Panc1 (cell line): ENCODE data around the gene ZIC2. TPM values are rescaled to one million over a fixed set of nuclear protein-coding genes. Genes with fewer than 3 reads are reported as not detected.

Experiments
- ATAC-seq: fragments of 200-7000 bp; cut with Tn5 transposase; 2 replicates; pipeline ENCODE4 v1.9.1; 2020; ENCODE audit warnings: mild to moderate bottlenecking, moderate library complexity
- BruUV-seq: library from RNA; stranded (reverse); fragments of 400-500 nt; replicated peaks from 2 replicates; lab custom pipeline; 2021; lab: Mats Ljungman, UMichigan
- CTCF ChIA-PET: fragments of 300-600 bp; sonication (Branson Sonifier 250); formaldehyde crosslinking; loops from one replicate; lab custom pipeline; 2022; ENCODE audit warnings: antibody characterized with exemption; lab: Charles Lee
- POLR2A ChIA-PET: fragments of 300-600 bp; sonication (Branson Sonifier 250); formaldehyde crosslinking; loops from one replicate; lab custom pipeline; 2022; ENCODE audit warnings: antibody characterized with exemption; lab: Charles Lee
- DNase-seq: peaks from one replicate; pipeline ENCODE4 v3.0.0-alpha.2; 2010; ENCODE audit warnings: low read depth, low spot score
- H3K27ac ChIP-seq: 2 replicates; pipeline ENCODE4 v1.5.1; 2011; ENCODE audit warnings: mild to moderate bottlenecking, low read length, inconsistent platforms
- H3K27me3 ChIP-seq: fragments of 200-500 bp; sonication (Bioruptor generic); 2 replicates; pipeline ENCODE4 v1.6.0; 2014; ENCODE audit warnings: low read length, inconsistent platforms; ENCODE audit not compliant: control insufficient read depth, insufficient read depth
- H3K36me3 ChIP-seq: fragments of 200-500 bp; sonication (Bioruptor generic); 2 replicates; pipeline ENCODE4 v1.5.1; 2014; ENCODE audit warnings: inconsistent platforms, mild to moderate bottlenecking, low read length, moderate library complexity; ENCODE audit not compliant: control insufficient read depth, insufficient read depth
- H3K4me1 ChIP-seq: 2 replicates; pipeline ENCODE4 v1.5.1; 2011; ENCODE audit warnings: inconsistent platforms, mild to moderate bottlenecking, low read length, moderate library complexity; ENCODE audit not compliant: control insufficient read depth, insufficient read depth
- H3K4me3 ChIP-seq, 2 experiments: 2 replicates each; pipeline ENCODE4 v1.5.1; 2011 to 2012; ENCODE audit warnings: low read depth in 2 of 2, low read length in 2 of 2, mild to moderate bottlenecking in 2 of 2, inconsistent platforms in 1 of 2, moderate library complexity in 1 of 2
- H3K9me3 ChIP-seq: fragments of 200-500 bp; sonication (Bioruptor generic); 2 replicates; pipeline ENCODE4 v1.5.1; 2014; ENCODE audit warnings: low read depth, mild to moderate bottlenecking, inconsistent platforms, low read length, moderate library complexity; ENCODE audit not compliant: control insufficient read depth, insufficient read depth
- CTCF ChIP-seq: fragments of 450-650 bp; IDR thresholded peaks from 2 replicates; pipeline ENCODE4 v1.5.1; 2017; ENCODE audit warnings: mild to moderate bottlenecking
- POLR2AphosphoS5 ChIP-seq: IDR thresholded peaks from 2 replicates; pipeline ENCODE4 v1.6.1; 2012; ENCODE audit warnings: mild to moderate bottlenecking, low read depth, low read length, moderate library complexity
- REST ChIP-seq, 2 experiments: IDR thresholded peaks; 2 replicates each; pipeline ENCODE4 v1.6.1; 2011 to 2012; ENCODE audit warnings: low read depth in 2 of 2, control low read depth in 1 of 2, low read length in 1 of 2, mild to moderate bottlenecking in 1 of 2, moderate library complexity in 1 of 2; ENCODE audit not compliant: insufficient read depth in 1 of 2
- SIN3A ChIP-seq: IDR thresholded peaks from 2 replicates; pipeline ENCODE4 v1.6.1; 2012; ENCODE audit warnings: low read depth, mild to moderate bottlenecking, low read length, moderate library complexity, borderline replicate concordance; ENCODE audit not compliant: insufficient read depth
- TCF7L2 ChIP-seq: IDR thresholded peaks from 2 replicates; pipeline ENCODE4 v1.6.1; 2011; ENCODE audit warnings: mild to moderate bottlenecking, low read depth, low read length, inconsistent platforms
- in situ Hi-C: cut with HindIII; loops from 2 replicates; pipeline ENCODE4 v1.10.0; 2016; ENCODE audit warnings: low sequenced_read_pairs, low pct_unique_long_range_greater_than_20kb
- intact Hi-C: fragments of 100-400 bp; cut with micrococcal nuclease; formaldehyde crosslinking; loops from one replicate; pipeline ENCODE4 v1.10.0; 2022; ENCODE audit not compliant: unreplicated experiment
- total RNA-seq: library from RNA; stranded (reverse); gene quantifications from one replicate; pipeline ENCODE4 v1.2.1, GENCODE V29; 2021; ENCODE audit not compliant: unreplicated experiment

Gene ZIC2
- total RNA-seq, 1 experiment from 2014 or later: 54.5 TPM

- intact Hi-C loops (no loop called here), in situ Hi-C loops (no loop called here)
- BruUV-seq: no TSS peak
- H3K27me3 ChIP-seq: no peaks in the 10 kb centered on the region
- H3K27ac ChIP-seq: no peak overlapping the region
- H3K9me3 ChIP-seq: no peaks in the 10 kb centered on the region
- POLR2A ChIA-PET: no interaction called here
- DNase-seq (no peak), ATAC-seq (no peak)
- TF ChIP-seq CTCF (no peak), POLR2AphosphoS5 (no peak), SIN3A (no peak), TCF7L2 (no peak), REST (IDR thresholded peaks at IDR 0.05; ENCODE audit: insufficient read depth in 1 of 2, low read depth in 2 of 2, low read length in 1 of 2) (no peak)
- CTCF ChIA-PET: no interaction called here
- no peak overlapping the region for H3K4me3 ChIP-seq
- H3K4me1 ChIP-seq: no peaks in the 10 kb centered on the region
- H3K36me3 ChIP-seq: no peaks in the 10 kb centered on the region
These were observed 33.9 kb upstream of the ZIC2 start for GRCh38 chr13:99947666-99948065.

- in situ Hi-C loops (no loop called here), intact Hi-C loops (no loop called here)
- no TSS peak for BruUV-seq
- Histone ChIP-seq H3K4me3 (no peak overlapping the region), H3K36me3 (no peaks in the 10 kb centered on the region), H3K27ac (no peak overlapping the region), H3K9me3 (no peaks in the 10 kb centered on the region), H3K4me1 (no peaks in the 10 kb centered on the region), H3K27me3 (no peaks in the 10 kb centered on the region)
- DNase-seq: no peak
- POLR2A ChIA-PET: no interaction called here
- TF ChIP-seq TCF7L2 (no peak), REST (IDR thresholded peaks at IDR 0.05; ENCODE audit: insufficient read depth in 1 of 2, low read depth in 2 of 2, low read length in 1 of 2) (no peak), SIN3A (no peak), POLR2AphosphoS5 (no peak), CTCF (no peak)
- CTCF ChIA-PET: no interaction called here
- no peak for ATAC-seq
These were observed 33.2 kb upstream of the ZIC2 start for GRCh38 chr13:99948411-99948810.
